Measurements from ENCODE around the gene TRAF5.

The TRAF5 gene

DNA sequence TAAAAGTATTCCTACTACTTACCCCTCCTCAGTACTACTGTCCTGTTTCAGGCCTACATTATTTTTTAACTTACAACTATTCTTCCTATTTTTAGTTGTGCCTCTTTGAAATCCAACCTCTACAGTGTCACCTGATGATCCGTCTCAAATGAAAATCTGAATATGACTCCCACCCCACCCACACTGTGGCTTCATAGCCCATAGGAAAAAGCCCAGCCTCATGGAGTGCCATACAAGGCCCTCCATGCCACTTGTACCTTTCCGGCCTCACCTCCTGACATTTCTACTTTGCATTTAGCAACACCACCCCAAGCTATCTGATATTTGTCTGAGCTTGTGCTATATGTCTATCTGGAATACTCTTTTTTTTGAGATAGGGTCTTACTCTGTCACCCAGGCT lies 49.3 kb downstream of the TRAF5 start:
- TF ChIP-seq, protein P1, sequence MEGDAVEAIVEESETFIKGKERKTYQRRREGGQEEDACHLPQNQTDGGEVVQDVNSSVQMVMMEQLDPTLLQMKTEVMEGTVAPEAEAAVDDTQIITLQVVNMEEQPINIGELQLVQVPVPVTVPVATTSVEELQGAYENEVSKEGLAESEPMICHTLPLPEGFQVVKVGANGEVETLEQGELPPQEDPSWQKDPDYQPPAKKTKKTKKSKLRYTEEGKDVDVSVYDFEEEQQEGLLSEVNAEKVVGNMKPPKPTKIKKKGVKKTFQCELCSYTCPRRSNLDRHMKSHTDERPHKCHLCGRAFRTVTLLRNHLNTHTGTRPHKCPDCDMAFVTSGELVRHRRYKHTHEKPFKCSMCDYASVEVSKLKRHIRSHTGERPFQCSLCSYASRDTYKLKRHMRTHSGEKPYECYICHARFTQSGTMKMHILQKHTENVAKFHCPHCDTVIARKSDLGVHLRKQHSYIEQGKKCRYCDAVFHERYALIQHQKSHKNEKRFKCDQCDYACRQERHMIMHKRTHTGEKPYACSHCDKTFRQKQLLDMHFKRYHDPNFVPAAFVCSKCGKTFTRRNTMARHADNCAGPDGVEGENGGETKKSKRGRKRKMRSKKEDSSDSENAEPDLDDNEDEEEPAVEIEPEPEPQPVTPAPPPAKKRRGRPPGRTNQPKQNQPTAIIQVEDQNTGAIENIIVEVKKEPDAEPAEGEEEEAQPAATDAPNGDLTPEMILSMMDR (conservative IDR thresholded peaks at IDR 0.05; ENCODE audit: low read depth, low read length), result no peak
- Histone ChIP-seq H4K20me1 (ENCODE audit: insufficient read depth) (no peaks in the 10 kb centered on the region), H3K36me3 (ENCODE audit: insufficient read depth) (no peaks in the 10 kb centered on the region), H3K4me3 (IDR thresholded peaks at IDR 0.05; ENCODE audit: insufficient read depth, low read depth, low read length) (no peak overlapping the region), H3K79me2 (ENCODE audit: insufficient read depth, low read depth) (no peaks in the 10 kb centered on the region), H3K27ac (no peak overlapping the region), H2AFZ (ENCODE audit: low read depth) (no peak overlapping the region), H3K4me2 (no peak overlapping the region), H3K4me1 (ENCODE audit: low read depth, poor library complexity, severe bottlenecking) (peaks cover 11% of the 10 kb centered on the region), H3K27me3 (ENCODE audit: insufficient read depth, low read depth) (no peaks in the 10 kb centered on the region), H3K9ac (no peak overlapping the region)

DNA sequence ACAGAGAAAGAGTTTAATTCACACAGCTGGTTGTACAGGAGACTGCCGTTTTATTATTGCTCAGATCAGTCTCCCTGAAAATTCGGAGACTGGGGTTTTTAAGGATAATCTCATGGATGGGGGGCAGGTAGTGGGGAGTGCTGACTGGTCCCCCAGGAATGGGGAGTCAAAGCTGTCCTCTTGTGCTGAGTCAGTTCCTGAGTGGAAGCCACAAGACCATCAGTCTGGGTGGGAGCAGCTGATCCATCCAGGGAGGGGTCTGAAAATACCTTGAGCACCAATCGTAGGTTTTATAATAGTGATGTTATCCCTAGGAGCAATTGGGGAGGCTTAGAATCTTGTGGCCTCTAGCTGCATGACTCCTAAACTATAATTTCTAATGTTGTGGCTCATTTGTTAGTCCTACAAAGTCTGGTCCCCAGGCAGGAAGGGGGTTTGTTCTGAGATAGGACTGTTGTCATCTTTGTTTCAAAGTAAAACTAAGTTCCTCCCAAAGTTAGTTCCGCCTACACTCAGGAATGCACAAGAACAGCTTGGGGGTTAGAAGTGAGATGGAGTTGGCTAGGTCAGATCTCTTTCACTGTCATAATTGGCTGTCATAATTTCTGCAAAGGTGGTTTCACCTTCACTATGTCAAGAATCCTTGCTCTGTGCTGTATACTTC lies 50.3 kb downstream of the TRAF5 start:
- no peak overlapping the region for H2AFZ ChIP-seq (ENCODE audit: low read depth)
- no peak overlapping the region for H3K27ac ChIP-seq
- H3K9ac ChIP-seq, result no peak overlapping the region
- H3K4me3 ChIP-seq (IDR thresholded peaks at IDR 0.05; ENCODE audit: insufficient read depth, low read depth, low read length), result no peak overlapping the region
- no peaks in the 10 kb centered on the region for H3K36me3 ChIP-seq (ENCODE audit: insufficient read depth)
- TF ChIP-seq, protein P1 (conservative IDR thresholded peaks at IDR 0.05; ENCODE audit: low read depth, low read length), result no peak
- H3K4me2 ChIP-seq, result no peak overlapping the region
- no peaks in the 10 kb centered on the region for H3K79me2 ChIP-seq (ENCODE audit: insufficient read depth, low read depth)
- peaks cover under 1% of the 10 kb centered on the region for H3K4me1 ChIP-seq (ENCODE audit: low read depth, poor library complexity, severe bottlenecking)
- H4K20me1 ChIP-seq (ENCODE audit: insufficient read depth), result no peaks in the 10 kb centered on the region
- no peaks in the 10 kb centered on the region for H3K27me3 ChIP-seq (ENCODE audit: insufficient read depth, low read depth)

DNA sequence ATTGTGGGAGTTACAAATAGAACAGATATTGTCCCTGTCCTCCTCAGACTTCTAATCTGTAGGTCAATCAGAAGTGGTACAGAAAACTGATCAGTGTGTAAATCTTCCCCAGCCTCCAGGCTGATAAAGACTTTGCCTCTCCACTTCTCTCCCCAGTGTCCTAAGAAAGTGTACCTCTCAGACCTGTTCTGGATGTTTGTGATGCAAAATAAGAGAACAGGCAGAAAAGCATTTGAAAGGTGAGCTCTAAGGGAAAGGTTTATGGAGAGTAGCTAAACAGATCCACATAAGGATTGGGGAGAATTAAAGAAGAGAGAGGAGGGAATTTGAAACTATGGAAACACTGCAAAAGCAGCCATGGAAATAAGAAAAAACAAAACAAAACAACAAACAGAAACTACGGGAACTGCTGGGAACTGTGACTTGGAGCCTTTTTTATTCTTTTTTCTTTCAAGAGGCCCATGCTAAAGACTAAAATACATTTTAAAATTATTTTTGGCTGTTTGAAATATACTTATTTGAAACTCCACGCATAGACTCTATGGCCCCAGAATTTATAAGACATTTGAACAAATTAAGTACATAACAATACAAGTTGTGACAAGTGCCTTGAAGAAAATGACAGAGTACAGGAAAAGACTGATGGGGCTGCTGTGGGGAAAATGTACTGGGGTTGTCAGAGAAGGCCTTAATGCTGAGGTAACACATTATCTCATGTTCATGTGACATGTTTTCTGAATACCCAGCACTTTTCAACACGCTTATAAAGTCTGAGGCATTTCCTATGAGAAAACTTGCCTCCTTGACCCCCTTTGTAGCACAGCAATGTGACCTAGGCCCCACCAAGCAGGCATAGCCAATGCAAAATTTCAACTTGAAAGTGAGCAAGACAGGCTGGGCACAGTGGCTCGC lies 51.2 kb downstream of the TRAF5 start:
- H3K9ac ChIP-seq, result no peak overlapping the region
- no peaks in the 10 kb centered on the region for H3K4me1 ChIP-seq (ENCODE audit: low read depth, poor library complexity, severe bottlenecking)
- H3K79me2 ChIP-seq (ENCODE audit: insufficient read depth, low read depth), result no peaks in the 10 kb centered on the region
- no peak overlapping the region for H3K4me2 ChIP-seq
- no peaks in the 10 kb centered on the region for H4K20me1 ChIP-seq (ENCODE audit: insufficient read depth)
- TF ChIP-seq, protein P1 (conservative IDR thresholded peaks at IDR 0.05; ENCODE audit: low read depth, low read length), result no peak
- H3K4me3 ChIP-seq (IDR thresholded peaks at IDR 0.05; ENCODE audit: insufficient read depth, low read depth, low read length), result no peak overlapping the region
- H3K36me3 ChIP-seq (ENCODE audit: insufficient read depth), result no peaks in the 10 kb centered on the region
- H3K27ac ChIP-seq, result no peak overlapping the region
- H2AFZ ChIP-seq (ENCODE audit: low read depth), result no peak overlapping the region
- H3K27me3 ChIP-seq (ENCODE audit: insufficient read depth, low read depth), result no peaks in the 10 kb centered on the region

DNA sequence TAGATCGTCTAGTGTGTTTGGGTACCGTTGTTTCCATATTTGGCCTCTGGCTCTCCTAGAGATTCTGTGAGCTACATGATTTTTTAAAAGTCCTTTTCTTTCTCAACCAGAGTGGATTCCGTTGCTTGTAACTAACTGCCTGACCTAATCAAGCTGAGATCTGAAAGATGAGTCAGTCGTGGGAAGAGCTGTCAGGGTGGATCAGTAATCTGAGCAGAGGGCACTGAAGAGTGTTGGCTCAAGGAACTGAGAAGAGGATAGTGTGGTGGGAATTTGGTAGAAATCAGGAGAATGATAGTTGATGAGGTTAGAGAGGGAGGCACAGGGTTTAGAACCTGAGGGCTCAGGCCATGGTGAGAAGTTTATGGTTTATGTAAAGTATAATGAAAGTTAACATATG lies 52.2 kb downstream of the TRAF5 start:
- no peak overlapping the region for H2AFZ ChIP-seq (ENCODE audit: low read depth)
- TF ChIP-seq, protein P1 (conservative IDR thresholded peaks at IDR 0.05; ENCODE audit: low read depth, low read length), result no peak

More for the DNA sequence above, 52.2 kb downstream of the TRAF5 start:
- Histone ChIP-seq H3K4me1 (ENCODE audit: low read depth, poor library complexity, severe bottlenecking) (no peaks in the 10 kb centered on the region), H3K27me3 (ENCODE audit: insufficient read depth, low read depth) (no peaks in the 10 kb centered on the region), H3K27ac (no peak overlapping the region), H3K4me2 (no peak overlapping the region), H3K79me2 (ENCODE audit: insufficient read depth, low read depth) (no peaks in the 10 kb centered on the region), H3K9ac (no peak overlapping the region), H3K4me3 (IDR thresholded peaks at IDR 0.05; ENCODE audit: insufficient read depth, low read depth, low read length) (no peak overlapping the region), H3K36me3 (ENCODE audit: insufficient read depth) (no peaks in the 10 kb centered on the region), H4K20me1 (ENCODE audit: insufficient read depth) (no peaks in the 10 kb centered on the region)

Measured in KMS-11 (cell line).